ENCODE results near the gene RARB. TPM values are rescaled to one million over a fixed set of nuclear protein-coding genes. Genes with fewer than 3 reads are reported as not detected.

Gene RARB
- total and polyA plus RNA-seq, 8 donors, result 1.7 to 28.0 (median 9.0) TPM

DNA sequence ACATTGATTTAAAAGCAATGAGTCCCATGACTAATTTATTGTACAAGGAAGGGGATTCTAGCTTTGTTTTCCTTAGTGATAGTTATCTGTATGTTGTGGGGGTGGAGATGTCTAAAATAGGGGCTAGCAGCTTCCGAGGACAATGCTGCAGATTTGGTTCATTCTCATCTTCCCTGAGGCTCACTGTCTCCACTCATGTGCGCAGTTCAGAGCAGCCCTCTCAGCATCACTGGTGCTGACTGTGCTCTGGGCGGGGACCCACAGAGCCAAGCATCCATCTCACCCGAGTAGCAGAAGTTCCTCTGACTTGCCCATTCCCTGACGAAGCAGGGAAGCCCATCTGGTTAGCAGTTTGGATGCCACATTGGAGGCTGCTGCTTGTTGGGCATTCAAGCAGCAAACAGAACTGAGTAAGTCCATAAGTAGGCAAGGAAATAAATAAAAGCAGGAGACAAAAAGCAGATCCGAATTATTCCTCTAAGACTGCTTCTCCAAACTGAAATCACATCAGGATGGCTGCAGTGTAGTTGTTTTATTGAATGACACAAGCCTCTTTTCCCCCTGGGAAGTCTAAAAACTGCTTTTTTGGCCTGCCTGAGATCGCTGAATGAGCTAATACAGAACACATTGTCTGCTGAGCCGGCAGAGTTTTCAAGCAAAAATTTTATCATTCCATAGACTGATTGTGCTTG lies 27.5 kb downstream of the RARB start:
- WGBS, 5 donors, result 43 to 71% (median 66%) methylated on average over 8 of the region's 8 CpGs
- no peaks in the 10 kb centered on the region for H3K36me3 ChIP-seq
- H3K4me1 ChIP-seq, result peaks cover 10 to 68% (median 39%) of the 10 kb centered on the region in 4 donors
- intact Hi-C loops (cut with DNase I; ENCODE audit: low total_unique reads), result no loop called here
- no peaks in the 10 kb centered on the region for H3K9me3 ChIP-seq
- no peaks in the 10 kb centered on the region for H3K27me3 ChIP-seq
- DNase-seq, result peak in 1 of 2 donors; percentile 76
- peak; percentile 19 for TF ChIP-seq EP300 (IDR thresholded peaks at IDR 0.05)
- TF ChIP-seq POLR2A (IDR thresholded peaks at IDR 0.05), result no peak
- TF ChIP-seq, protein P1, sequence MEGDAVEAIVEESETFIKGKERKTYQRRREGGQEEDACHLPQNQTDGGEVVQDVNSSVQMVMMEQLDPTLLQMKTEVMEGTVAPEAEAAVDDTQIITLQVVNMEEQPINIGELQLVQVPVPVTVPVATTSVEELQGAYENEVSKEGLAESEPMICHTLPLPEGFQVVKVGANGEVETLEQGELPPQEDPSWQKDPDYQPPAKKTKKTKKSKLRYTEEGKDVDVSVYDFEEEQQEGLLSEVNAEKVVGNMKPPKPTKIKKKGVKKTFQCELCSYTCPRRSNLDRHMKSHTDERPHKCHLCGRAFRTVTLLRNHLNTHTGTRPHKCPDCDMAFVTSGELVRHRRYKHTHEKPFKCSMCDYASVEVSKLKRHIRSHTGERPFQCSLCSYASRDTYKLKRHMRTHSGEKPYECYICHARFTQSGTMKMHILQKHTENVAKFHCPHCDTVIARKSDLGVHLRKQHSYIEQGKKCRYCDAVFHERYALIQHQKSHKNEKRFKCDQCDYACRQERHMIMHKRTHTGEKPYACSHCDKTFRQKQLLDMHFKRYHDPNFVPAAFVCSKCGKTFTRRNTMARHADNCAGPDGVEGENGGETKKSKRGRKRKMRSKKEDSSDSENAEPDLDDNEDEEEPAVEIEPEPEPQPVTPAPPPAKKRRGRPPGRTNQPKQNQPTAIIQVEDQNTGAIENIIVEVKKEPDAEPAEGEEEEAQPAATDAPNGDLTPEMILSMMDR (IDR thresholded peaks at IDR 0.05), result no peak
- TF ChIP-seq POLR2AphosphoS5 (IDR thresholded peaks at IDR 0.05), result peak in 1 of 3 donors; percentile 27
- H3K4me3 ChIP-seq, result no peak overlapping the region
- peak overlapping the region in 4 of 5 donors; percentile 35 to 61 (median 51) for H3K27ac ChIP-seq

DNA sequence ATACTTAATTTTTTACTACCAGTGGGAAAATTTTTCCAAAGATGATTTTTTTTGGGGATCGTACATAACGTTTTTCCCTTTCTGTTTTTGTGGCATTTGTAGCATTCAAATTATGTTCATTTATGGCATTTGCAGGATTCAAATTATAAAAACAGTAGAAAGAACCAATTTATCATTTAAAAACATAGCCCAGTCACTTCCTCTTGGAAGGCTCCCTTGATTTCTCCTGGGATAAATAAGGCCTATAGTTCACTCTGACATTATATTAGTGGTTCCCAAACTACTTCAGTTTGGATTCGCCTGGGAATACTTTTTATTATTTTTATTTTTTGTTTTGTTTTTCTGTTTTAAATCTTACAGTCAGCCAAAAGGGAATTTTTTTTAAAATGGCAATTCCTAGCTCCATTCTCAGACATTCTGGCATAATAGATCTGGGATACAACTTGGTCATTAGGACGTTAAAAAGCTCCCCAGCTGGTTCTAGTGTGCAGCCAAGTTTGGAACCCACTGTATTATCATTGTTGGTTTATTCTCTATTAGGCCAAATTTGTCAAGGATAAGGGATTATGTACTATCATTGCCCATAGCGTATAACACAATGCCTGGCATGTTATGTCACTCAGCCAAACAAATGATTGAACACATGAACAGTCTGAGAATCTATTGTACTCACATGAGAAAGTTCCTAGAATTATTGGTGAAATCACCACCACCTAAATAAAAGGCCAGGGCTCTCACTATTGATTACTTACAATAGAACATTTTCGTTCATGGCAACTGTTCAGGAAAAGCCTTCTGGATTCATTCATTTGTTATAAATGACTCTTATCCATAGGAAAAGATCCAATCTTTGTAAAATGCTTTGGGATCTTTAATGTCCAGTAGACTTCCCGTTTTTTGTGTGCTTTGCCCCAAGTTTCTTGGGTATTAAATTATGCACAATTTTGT lies 28.9 kb downstream of the RARB start:
- peaks cover 10 to 66% (median 37%) of the 10 kb centered on the region in 4 donors for H3K4me1 ChIP-seq
- no peaks in the 10 kb centered on the region for H3K36me3 ChIP-seq
- H3K27ac ChIP-seq, result no peak overlapping the region
- no peak for DNase-seq
- H3K27me3 ChIP-seq, result no peaks in the 10 kb centered on the region
- WGBS, 5 donors, result 63 to 77% (median 75%) methylated on average over 7 of the region's 7 CpGs
- TF ChIP-seq POLR2AphosphoS5 (IDR thresholded peaks at IDR 0.05) (no peak), EP300 (IDR thresholded peaks at IDR 0.05) (no peak), POLR2A (IDR thresholded peaks at IDR 0.05) (no peak)
- no peak overlapping the region for H3K4me3 ChIP-seq
- intact Hi-C loops (cut with DNase I; ENCODE audit: low total_unique reads), result no loop called here
- no peaks in the 10 kb centered on the region for H3K9me3 ChIP-seq

DNA sequence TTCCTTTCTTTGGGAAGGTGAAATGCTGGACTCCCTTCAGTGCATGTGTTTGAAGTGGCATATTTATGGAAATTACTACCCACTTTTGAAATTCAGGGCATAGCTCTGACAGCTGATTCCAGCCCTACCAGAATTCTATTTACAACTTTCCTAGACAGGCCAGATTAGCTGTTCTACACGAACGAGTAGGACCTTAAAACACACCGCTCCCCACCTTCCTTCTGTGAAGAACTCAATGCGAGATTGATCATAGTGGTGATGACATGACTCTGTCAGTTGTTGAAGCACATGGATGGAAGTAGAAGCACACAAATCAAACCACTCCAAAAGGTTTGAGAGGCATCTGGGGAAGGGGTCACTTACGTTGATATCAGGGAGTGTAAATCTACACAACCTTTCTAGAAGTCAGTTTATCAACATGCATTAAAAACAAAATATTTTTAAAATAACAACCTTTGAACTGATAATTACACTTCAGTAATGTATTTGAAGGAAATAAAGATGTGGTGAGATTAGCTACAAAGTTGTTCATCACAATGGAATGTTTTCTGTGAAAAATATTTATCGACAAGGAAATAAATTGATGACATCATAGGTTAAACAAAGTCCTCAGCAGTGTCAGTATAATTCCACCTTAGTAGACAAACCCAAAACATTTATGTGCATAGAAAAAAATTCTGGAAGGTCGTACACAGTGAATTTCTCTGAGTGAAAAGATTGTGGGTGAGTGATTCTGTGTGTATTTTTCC lies 29.8 kb downstream of the RARB start:
- no peak for DNase-seq
- Histone ChIP-seq H3K4me1 (peaks cover 10 to 66% (median 32%) of the 10 kb centered on the region in 4 donors), H3K27me3 (no peaks in the 10 kb centered on the region), H3K27ac (peak overlapping the region in 1 of 5 donors; percentile 6), H3K4me3 (no peak overlapping the region), H3K36me3 (no peaks in the 10 kb centered on the region), H3K9me3 (no peaks in the 10 kb centered on the region)
- TF ChIP-seq, protein P1 (IDR thresholded peaks at IDR 0.05), result no peak
- TF ChIP-seq POLR2AphosphoS5 (IDR thresholded peaks at IDR 0.05) (no peak), EP300 (IDR thresholded peaks at IDR 0.05) (no peak), POLR2A (IDR thresholded peaks at IDR 0.05) (no peak)
- intact Hi-C loops (cut with DNase I; ENCODE audit: low total_unique reads), result no loop called here
- 59 to 68% (median 63%) methylated on average over 7 of the region's 7 CpGs for WGBS, 5 donors

DNA sequence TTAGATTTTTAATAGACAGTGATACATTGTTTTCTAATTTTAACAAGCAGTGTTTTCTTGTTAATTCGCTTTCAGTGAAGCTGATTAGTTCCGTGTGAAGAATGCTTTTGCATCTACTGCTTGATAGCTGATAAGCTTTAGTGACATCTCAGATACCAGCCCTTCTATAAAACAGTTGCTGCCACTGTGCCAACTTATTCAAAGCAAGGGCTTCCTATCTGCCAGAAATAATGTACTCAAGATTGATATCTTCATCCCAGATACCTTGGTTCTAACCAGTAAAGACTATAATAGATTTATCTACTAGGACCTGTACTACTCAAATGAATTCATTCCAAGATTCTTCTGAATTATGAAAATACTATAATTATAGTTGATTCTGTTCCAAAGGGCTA lies 30.4 kb downstream of the RARB start:
- intact Hi-C loops (cut with DNase I; ENCODE audit: low total_unique reads), result no loop called here
- Histone ChIP-seq H3K27ac (no peak overlapping the region), H3K9me3 (no peaks in the 10 kb centered on the region), H3K4me3 (no peak overlapping the region), H3K27me3 (no peaks in the 10 kb centered on the region), H3K36me3 (no peaks in the 10 kb centered on the region), H3K4me1 (peaks cover 10 to 62% (median 31%) of the 10 kb centered on the region in 4 donors)
- no peak for TF ChIP-seq EP300 (IDR thresholded peaks at IDR 0.05)
- TF ChIP-seq, protein P1 (IDR thresholded peaks at IDR 0.05), result no peak
- TF ChIP-seq POLR2AphosphoS5 (IDR thresholded peaks at IDR 0.05), result no peak
- TF ChIP-seq POLR2A (IDR thresholded peaks at IDR 0.05), result no peak
- 34 to 48% (median 37%) methylated on average over 2 of the region's 2 CpGs for WGBS, 5 donors
- DNase-seq, result no peak

Data from stomach (tissue), 9 donors.